Gastroesophageal sphincter (tissue), 4 donors: ENCODE data around the gene MAGI3. TPM values are rescaled to one million over a fixed set of nuclear protein-coding genes. Genes with fewer than 3 reads are reported as not detected.
"Not testable (repeated sequence)": the region's sequence is repeated elsewhere in the genome, so short reads cannot be mapped to it uniquely, and the experiment has no call there.

ENCODE experiments used
- ATAC-seq: fragments of 150-250 bp; one replicate; pipeline ENCODE4 v1.9.1; 2016; ENCODE audit warnings: mild to moderate bottlenecking, moderate library complexity
- H3K27ac ChIP-seq, 4 donors: fragments of 200-600 bp; sonication (generic) in 3 of 4; 1 replicate in 3 of 4; 2 replicates in 1 of 4; pipeline ENCODE4 v1.5.1; 2016 to 2019
- H3K27me3 ChIP-seq: fragments of 200-600 bp; sonication (generic); one replicate; pipeline ENCODE4 v1.5.1; 2019
- H3K36me3 ChIP-seq, 2 donors: fragments of 200-600 bp; sonication (generic); one replicate each; pipeline ENCODE4 v1.5.1; 2019; ENCODE audit warnings: control low read depth in 1 of 2
- H3K4me1 ChIP-seq, 3 donors: fragments of 200-600 bp; sonication (generic); 1 replicate in 2 of 3; 2 replicates in 1 of 3; pipeline ENCODE4 v1.5.1; 2016 to 2019; ENCODE audit warnings: control low read depth in 2 of 3
- H3K4me3 ChIP-seq, 2 donors: fragments of 200-600 bp; sonication (generic); one replicate each; pipeline ENCODE4 v1.5.1; 2019; ENCODE audit warnings: mild to moderate bottlenecking in 1 of 2, moderate library complexity in 1 of 2
- H3K9me3 ChIP-seq, 3 donors: fragments of 200-600 bp; sonication (generic); one replicate each; pipeline ENCODE4 v1.5.1; 2017 to 2019; ENCODE audit warnings: control low read depth in 2 of 3
- CTCF ChIP-seq, 4 experiments: fragments of 200-600 bp in 2 of 4; fragments of 450-650 bp in 2 of 4; sonication (generic) in 1 of 4; IDR thresholded peaks; one replicate each; pipeline ENCODE4 v1.5.1; 2017 to 2019; ENCODE audit warnings: antibody characterized with exemption in 4 of 4, mild to moderate bottlenecking in 2 of 4, moderate library complexity in 2 of 4
- EP300 ChIP-seq: sonication (generic); formaldehyde crosslinking; IDR thresholded peaks from one replicate; pipeline ENCODE4 v1.6.1; 2017; ENCODE audit warnings: antibody characterized with exemption, mild to moderate bottlenecking
- POLR2A ChIP-seq, 2 donors: fragments of 450-650 bp; IDR thresholded peaks; one replicate each; pipeline ENCODE4 v1.6.1; 2017; ENCODE audit warnings: antibody characterized with exemption in 2 of 2, mild to moderate bottlenecking in 2 of 2, moderate library complexity in 1 of 2
- POLR2AphosphoS5 ChIP-seq: sonication (generic); formaldehyde crosslinking; IDR thresholded peaks from one replicate; pipeline ENCODE4 v1.6.1; 2017; ENCODE audit warnings: antibody characterized with exemption
- WGBS, 2 donors: methylation state at CpG; one replicate each; pipeline ENCODE4 v1.1.5; 2018; ENCODE audit warnings: low coverage in 1 of 2; 5-methylcytosine and 5-hydroxymethylcytosine counted together
- total RNA-seq, 4 donors: library from RNA; depleted of rRNA; stranded (reverse); fragments of >200 nt; gene quantifications; one replicate each; pipeline ENCODE4 v1.1.0, GENCODE V29; 2016

Gene MAGI3
- total RNA-seq, 4 donors from 2014 or later: 18.2 to 26.6 (median 22.7) TPM

- peak overlapping the region in 2 of 4 donors; percentile 19 to 33 for H3K27ac ChIP-seq
- H3K4me3 ChIP-seq: no peak overlapping the region
- WGBS, 2 donors: 73 to 83% methylated on average over 1 of the region's 1 CpG
- peak in 1 of 4 experiments; percentile 7 for TF ChIP-seq CTCF (IDR thresholded peaks at IDR 0.05)
- TF ChIP-seq POLR2AphosphoS5: no peak
- TF ChIP-seq POLR2A (IDR thresholded peaks at IDR 0.05): no peak
- no peak for TF ChIP-seq EP300
- no peak for ATAC-seq
- peaks cover 0 to 48% (median 3%) of the 10 kb centered on the region in 3 donors for H3K4me1 ChIP-seq
- no peaks in the 10 kb centered on the region for H3K27me3 ChIP-seq
- H3K36me3 ChIP-seq: no peaks in the 10 kb centered on the region
- no peaks in the 10 kb centered on the region for H3K9me3 ChIP-seq
Measured at GRCh38 chr1:113453771-113454083, 63.4 kb downstream of the MAGI3 start.

DNA sequence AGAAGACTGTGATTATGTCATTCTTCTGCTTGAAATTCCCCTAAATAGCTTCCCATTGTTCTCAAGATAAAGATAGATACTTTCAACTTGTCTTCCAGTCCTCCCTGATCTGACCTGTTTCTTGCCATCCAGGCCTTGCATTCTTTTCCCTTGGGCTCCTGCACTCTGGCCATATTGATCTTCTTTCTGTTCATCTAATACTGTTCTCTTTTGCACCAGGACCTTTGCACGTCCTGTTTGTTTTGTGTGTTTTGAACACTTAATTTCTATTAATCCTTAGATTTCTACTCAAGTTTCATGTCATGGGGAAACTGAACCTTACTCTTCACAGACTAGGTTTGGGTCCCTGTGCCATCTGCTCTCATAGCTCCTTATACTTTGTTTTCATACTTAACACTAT, 65.1 kb downstream of the MAGI3 start:
- WGBS, 2 donors: 87 to 100% methylated on average over 1 of the region's 1 CpG
- Histone ChIP-seq H3K9me3 (no peaks in the 10 kb centered on the region), H3K27me3 (no peaks in the 10 kb centered on the region), H3K4me3 (no peak overlapping the region), H3K4me1 (peaks cover 0 to 48% (median 3%) of the 10 kb centered on the region in 3 donors), H3K36me3 (no peaks in the 10 kb centered on the region), H3K27ac (no peak overlapping the region)
- no peak for TF ChIP-seq POLR2A (IDR thresholded peaks at IDR 0.05)
- no peak for TF ChIP-seq CTCF (IDR thresholded peaks at IDR 0.05)
- no peak for TF ChIP-seq EP300
- no peak for TF ChIP-seq POLR2AphosphoS5
- no peak for ATAC-seq

- peak overlapping the region in 3 of 4 donors; percentile 12 to 33 (median 24) for H3K27ac ChIP-seq
- WGBS, 2 donors: 8 to 14% methylated on average over 2 of the region's 2 CpGs
- H3K36me3 ChIP-seq: no peaks in the 10 kb centered on the region
- no peaks in the 10 kb centered on the region for H3K9me3 ChIP-seq
- TF ChIP-seq POLR2AphosphoS5 (peak; percentile 36), POLR2A (IDR thresholded peaks at IDR 0.05) (no peak)
- H3K4me1 ChIP-seq: peaks cover 0 to 36% (median 3%) of the 10 kb centered on the region in 3 donors
- H3K4me3 ChIP-seq: no peak overlapping the region
- peak; percentile 94 for ATAC-seq
- H3K27me3 ChIP-seq: no peaks in the 10 kb centered on the region
Measured at GRCh38 chr1:113456967-113457366, 66.7 kb downstream of the MAGI3 start.

GRCh38 chr1:113459279-113459678, 69.0 kb downstream of the MAGI3 start:
- ATAC-seq: peak; percentile 37
- Histone ChIP-seq H3K4me1 (peaks cover 0 to 19% (median 3%) of the 10 kb centered on the region in 3 donors), H3K27ac (peak overlapping the region in 1 of 4 donors; percentile 10), H3K4me3 (no peak overlapping the region), H3K27me3 (no peaks in the 10 kb centered on the region), H3K36me3 (no peaks in the 10 kb centered on the region), H3K9me3 (no peaks in the 10 kb centered on the region)
- TF ChIP-seq EP300 (no peak), CTCF (IDR thresholded peaks at IDR 0.05) (no peak), POLR2AphosphoS5 (no peak), POLR2A (IDR thresholded peaks at IDR 0.05) (no peak)

- H3K27me3 ChIP-seq: no peaks in the 10 kb centered on the region
- no peak overlapping the region for H3K4me3 ChIP-seq
- TF ChIP-seq EP300: no peak
- TF ChIP-seq POLR2AphosphoS5: no peak
- no peak for TF ChIP-seq POLR2A (IDR thresholded peaks at IDR 0.05)
- no peak for TF ChIP-seq CTCF (IDR thresholded peaks at IDR 0.05)
- peaks cover 0 to 17% (median 0%) of the 10 kb centered on the region in 3 donors for H3K4me1 ChIP-seq
- H3K9me3 ChIP-seq: peaks cover 0 to 30% (median 2%) of the 10 kb centered on the region in 3 donors
- no peak for ATAC-seq
- no peak overlapping the region for H3K27ac ChIP-seq
- no peaks in the 10 kb centered on the region for H3K36me3 ChIP-seq
Measured at GRCh38 chr1:113467991-113468390, 77.7 kb downstream of the MAGI3 start.

GRCh38 chr1:113478427-113479195, 88.3 kb downstream of the MAGI3 start:
- H3K9me3 ChIP-seq: peaks cover 0 to 44% (median 0%) of the 10 kb centered on the region in 3 donors
- H3K36me3 ChIP-seq, H3K4me1 ChIP-seq, H3K27me3 ChIP-seq, H3K4me3 ChIP-seq, H3K27ac ChIP-seq, ATAC-seq: not testable (repeated sequence)
- WGBS, 2 donors: 88 to 96% methylated on average over 2 to 6 of the region's 10 CpGs
